Measurements from ENCODE around the gene ASB1.

DNA sequence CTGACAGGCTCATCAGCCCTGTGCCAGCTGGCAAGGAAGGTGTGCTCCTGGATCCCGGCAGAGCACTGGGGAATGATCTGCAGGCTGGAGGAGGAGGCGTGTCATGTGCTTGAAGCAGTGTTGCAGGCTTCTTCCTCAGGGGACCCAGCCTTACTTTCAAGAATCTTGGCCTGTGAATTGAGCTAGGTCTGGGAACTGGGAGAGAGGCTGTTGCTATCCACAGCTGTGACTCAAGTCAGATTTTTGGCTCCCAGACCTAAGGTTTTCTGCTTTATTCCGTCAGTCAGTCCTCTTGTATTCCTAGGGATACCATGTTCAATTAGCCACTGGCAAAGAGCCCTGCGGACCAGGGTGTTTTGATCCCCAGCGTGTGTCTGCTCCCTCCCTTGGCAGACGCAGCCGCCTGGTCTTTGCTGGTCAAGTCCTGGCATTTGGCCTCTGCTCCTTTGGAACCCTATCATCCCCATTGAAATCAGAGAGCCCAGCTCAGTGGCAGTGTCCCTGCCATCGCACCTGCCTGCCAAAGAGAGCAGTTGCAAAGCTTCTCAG, 32.4 kb downstream of the ASB1 start:
- TF ChIP-seq, protein P1, sequence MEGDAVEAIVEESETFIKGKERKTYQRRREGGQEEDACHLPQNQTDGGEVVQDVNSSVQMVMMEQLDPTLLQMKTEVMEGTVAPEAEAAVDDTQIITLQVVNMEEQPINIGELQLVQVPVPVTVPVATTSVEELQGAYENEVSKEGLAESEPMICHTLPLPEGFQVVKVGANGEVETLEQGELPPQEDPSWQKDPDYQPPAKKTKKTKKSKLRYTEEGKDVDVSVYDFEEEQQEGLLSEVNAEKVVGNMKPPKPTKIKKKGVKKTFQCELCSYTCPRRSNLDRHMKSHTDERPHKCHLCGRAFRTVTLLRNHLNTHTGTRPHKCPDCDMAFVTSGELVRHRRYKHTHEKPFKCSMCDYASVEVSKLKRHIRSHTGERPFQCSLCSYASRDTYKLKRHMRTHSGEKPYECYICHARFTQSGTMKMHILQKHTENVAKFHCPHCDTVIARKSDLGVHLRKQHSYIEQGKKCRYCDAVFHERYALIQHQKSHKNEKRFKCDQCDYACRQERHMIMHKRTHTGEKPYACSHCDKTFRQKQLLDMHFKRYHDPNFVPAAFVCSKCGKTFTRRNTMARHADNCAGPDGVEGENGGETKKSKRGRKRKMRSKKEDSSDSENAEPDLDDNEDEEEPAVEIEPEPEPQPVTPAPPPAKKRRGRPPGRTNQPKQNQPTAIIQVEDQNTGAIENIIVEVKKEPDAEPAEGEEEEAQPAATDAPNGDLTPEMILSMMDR (IDR thresholded peaks at IDR 0.05): no peak
- no peak for TF ChIP-seq POLR2A (IDR thresholded peaks at IDR 0.05)
